Transverse colon (tissue), 4 donors: ENCODE data around the gene TTC9B. TPM values are rescaled to one million over a fixed set of nuclear protein-coding genes. Genes with fewer than 3 reads are reported as not detected.
A peak's percentile ranks its signal among the peaks of the same experiment; 100 is the strongest.

ENCODE experiments used
- DNase-seq: peaks from one replicate; pipeline ENCODE4 v3.0.0-alpha.2; 2019
- H3K27ac ChIP-seq, 4 donors: fragments of 200-600 bp; sonication (generic); 2 replicates each; pipeline ENCODE4 v1.5.1; 2016 to 2018; ENCODE audit warnings: inconsistent platforms in 4 of 4
- H3K27me3 ChIP-seq: fragments of 200-600 bp; sonication (generic); 2 replicates; pipeline ENCODE4 v1.5.1; 2017; ENCODE audit warnings: inconsistent platforms
- H3K36me3 ChIP-seq, 4 donors: fragments of 200-600 bp; sonication (generic); 2 replicates each; pipeline ENCODE4 v1.5.1; 2017 to 2019; ENCODE audit warnings: inconsistent platforms in 4 of 4
- H3K4me1 ChIP-seq, 4 donors: fragments of 200-600 bp; sonication (generic); 2 replicates each; pipeline ENCODE4 v1.5.1; 2017 to 2020; ENCODE audit warnings: inconsistent platforms in 4 of 4
- H3K4me3 ChIP-seq, 4 donors: fragments of 200-600 bp; sonication (generic); 1 replicate in 1 of 4; 2 replicates in 3 of 4; pipeline versions ENCODE4 v1.5.1 to v1.6.1; 2017 to 2019; ENCODE audit warnings: inconsistent platforms in 4 of 4
- H3K9me3 ChIP-seq, 2 donors: fragments of 200-600 bp; sonication (generic); 2 replicates each; pipeline ENCODE4 v1.5.1; 2017 to 2019; ENCODE audit warnings: inconsistent platforms in 2 of 2
- EP300 ChIP-seq: sonication (generic); formaldehyde crosslinking; IDR thresholded peaks from one replicate; pipeline ENCODE4 v1.6.1; 2017; ENCODE audit warnings: antibody characterized with exemption, low read depth
- POLR2A ChIP-seq: fragments of 450-650 bp; IDR thresholded peaks from one replicate; pipeline ENCODE4 v1.6.1; 2016; ENCODE audit warnings: antibody characterized with exemption, mild to moderate bottlenecking, moderate library complexity
- POLR2AphosphoS5 ChIP-seq, 3 donors: sonication (generic); formaldehyde crosslinking; IDR thresholded peaks; one replicate each; pipeline ENCODE4 v1.6.1; 2016; ENCODE audit warnings: antibody characterized with exemption in 3 of 3
- WGBS, 2 donors: methylation state at CpG; one replicate each; pipeline ENCODE4 v1.1.5; 2018; ENCODE audit warnings: low coverage in 1 of 2; 5-methylcytosine and 5-hydroxymethylcytosine counted together
- in situ Hi-C, 4 donors: fragments of 200-750 bp; cut with MboI; loops; one replicate each; pipeline versions ENCODE4 v1.15.0 to v1.15.1; 2017; ENCODE audit warnings: low sequenced_read_pairs in 3 of 4, low pct_ligation_motif_present in 1 of 4, low pct_unique_long_range_greater_than_20kb in 1 of 4
- intact Hi-C: fragments of 100-400 bp; cut with DNase I; formaldehyde crosslinking; loops from one replicate; pipeline ENCODE4 v1.15.1; 2023; ENCODE audit warnings: low total_unique reads
- total RNA-seq, 4 donors: library from RNA; depleted of rRNA; stranded (reverse); fragments of >200 nt; gene quantifications; one replicate each; pipeline ENCODE4 v1.1.0, GENCODE V29; 2016
- TF ChIP-seq, protein P1 (sequence below), 5 experiments: fragments of 200-600 bp in 3 of 5; fragments of 450-650 bp in 2 of 5; sonication (generic) in 3 of 5; IDR thresholded peaks; 1 replicate in 2 of 5; 2 replicates in 3 of 5; pipeline ENCODE4 v1.5.1; 2016 to 2017; ENCODE audit warnings: antibody characterized with exemption in 5 of 5, inconsistent platforms in 3 of 5, mild to moderate bottlenecking in 2 of 5, moderate library complexity in 1 of 5

TTC9B gene
- total RNA-seq, 4 donors from 2014 or later: not detected

DNA sequence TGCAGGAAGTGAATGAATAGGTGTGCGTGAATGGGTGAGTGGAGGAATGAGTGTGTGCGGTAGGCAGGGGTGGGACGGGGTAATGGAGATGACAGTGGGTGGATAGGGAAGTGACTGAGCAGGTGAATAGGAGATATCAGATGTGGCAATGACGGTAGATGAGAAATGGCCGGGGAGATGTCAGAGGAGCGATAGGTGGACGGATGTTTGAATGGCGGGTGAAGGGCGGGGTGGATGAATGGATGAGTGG lies 1.5 kb downstream of the TTC9B start:
- peak overlapping the region in 2 of 4 donors; percentile 9 to 28 for H3K4me3 ChIP-seq
- no peaks in the 10 kb centered on the region for H3K9me3 ChIP-seq
- in situ Hi-C loops: no loop called here
- intact Hi-C loops: no loop called here
- H3K36me3 ChIP-seq: no peaks in the 10 kb centered on the region
- peaks cover 51% of the 10 kb centered on the region for H3K27me3 ChIP-seq
- TF ChIP-seq POLR2A: no peak
- TF ChIP-seq POLR2AphosphoS5 (IDR thresholded peaks at IDR 0.05): no peak
- no peak for TF ChIP-seq EP300
- TF ChIP-seq, protein P1, sequence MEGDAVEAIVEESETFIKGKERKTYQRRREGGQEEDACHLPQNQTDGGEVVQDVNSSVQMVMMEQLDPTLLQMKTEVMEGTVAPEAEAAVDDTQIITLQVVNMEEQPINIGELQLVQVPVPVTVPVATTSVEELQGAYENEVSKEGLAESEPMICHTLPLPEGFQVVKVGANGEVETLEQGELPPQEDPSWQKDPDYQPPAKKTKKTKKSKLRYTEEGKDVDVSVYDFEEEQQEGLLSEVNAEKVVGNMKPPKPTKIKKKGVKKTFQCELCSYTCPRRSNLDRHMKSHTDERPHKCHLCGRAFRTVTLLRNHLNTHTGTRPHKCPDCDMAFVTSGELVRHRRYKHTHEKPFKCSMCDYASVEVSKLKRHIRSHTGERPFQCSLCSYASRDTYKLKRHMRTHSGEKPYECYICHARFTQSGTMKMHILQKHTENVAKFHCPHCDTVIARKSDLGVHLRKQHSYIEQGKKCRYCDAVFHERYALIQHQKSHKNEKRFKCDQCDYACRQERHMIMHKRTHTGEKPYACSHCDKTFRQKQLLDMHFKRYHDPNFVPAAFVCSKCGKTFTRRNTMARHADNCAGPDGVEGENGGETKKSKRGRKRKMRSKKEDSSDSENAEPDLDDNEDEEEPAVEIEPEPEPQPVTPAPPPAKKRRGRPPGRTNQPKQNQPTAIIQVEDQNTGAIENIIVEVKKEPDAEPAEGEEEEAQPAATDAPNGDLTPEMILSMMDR (IDR thresholded peaks at IDR 0.05): no peak
- no peak for DNase-seq
- peaks cover 0 to 18% (median 10%) of the 10 kb centered on the region in 4 donors for H3K4me1 ChIP-seq
- WGBS, 2 donors: 21 to 29% methylated on average over 9 of the region's 9 CpGs
- no peak overlapping the region for H3K27ac ChIP-seq

DNA sequence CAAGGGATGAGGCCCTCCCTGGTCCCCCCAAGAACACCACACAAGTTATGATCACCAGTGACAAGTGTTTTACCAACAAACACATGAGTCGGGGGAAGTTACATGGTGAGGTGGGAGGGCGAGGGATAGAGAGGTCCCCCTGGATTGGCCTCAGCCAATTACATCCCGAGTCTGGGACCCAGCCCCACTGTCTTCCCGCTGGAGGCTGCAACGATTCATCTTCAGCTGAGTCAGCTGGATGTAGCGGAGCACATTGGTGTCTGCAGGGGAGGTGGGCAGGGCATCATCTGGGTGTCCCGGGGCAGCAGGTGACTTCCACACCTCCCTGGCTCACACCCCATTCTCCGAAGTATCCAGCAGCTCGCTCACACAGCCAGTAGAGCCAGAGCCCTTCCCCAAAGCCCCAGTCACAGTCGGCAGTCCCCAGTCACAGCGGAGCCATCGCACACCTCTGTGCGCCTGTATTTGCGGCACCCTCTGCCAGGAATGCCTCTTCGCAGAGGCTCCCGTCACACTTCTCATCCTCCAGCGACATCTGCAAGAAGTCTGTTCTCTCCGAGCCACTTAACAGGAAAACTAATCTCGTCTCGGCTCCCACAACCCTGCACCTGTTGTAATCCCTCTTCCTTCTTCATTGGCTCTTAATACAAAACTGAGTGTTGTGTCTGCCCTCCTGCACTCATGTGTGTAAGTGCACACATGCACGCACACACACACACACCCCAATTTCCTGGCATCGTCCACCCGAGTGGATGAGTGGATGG lies 2.0 kb downstream of the TTC9B start:
- Histone ChIP-seq H3K27me3 (peaks cover 47% of the 10 kb centered on the region), H3K27ac (no peak overlapping the region), H3K4me1 (peaks cover 0 to 18% (median 10%) of the 10 kb centered on the region in 4 donors), H3K9me3 (no peaks in the 10 kb centered on the region), H3K4me3 (no peak overlapping the region), H3K36me3 (no peaks in the 10 kb centered on the region)
- WGBS, 2 donors: 22 to 52% methylated on average over 6 to 23 of the region's 23 CpGs
- in situ Hi-C loops (no loop called here), intact Hi-C loops (no loop called here)
- TF ChIP-seq, protein P1 (IDR thresholded peaks at IDR 0.05): no peak
- no peak for TF ChIP-seq POLR2A
- TF ChIP-seq EP300: no peak
- TF ChIP-seq POLR2AphosphoS5 (IDR thresholded peaks at IDR 0.05): no peak
- DNase-seq: no peak

DNA sequence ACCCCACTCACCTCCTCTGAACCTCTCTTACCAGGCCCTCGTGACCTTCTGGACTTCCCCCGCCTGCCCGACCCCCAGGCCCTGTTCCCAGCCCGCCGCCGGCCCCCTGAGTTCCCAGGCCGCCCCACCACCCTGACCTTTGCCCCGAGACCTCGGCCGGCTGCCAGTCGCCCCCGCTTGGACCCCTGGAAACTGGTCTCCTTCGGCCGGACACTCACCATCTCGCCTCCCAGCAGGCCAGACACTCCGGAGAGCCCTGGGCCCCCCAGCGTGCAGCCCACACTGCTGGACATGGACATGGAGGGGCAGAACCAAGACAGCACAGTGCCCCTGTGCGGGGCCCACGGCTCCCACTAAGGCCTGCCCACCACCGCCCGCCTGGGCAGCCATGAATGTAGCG lies 3.2 kb downstream of the TTC9B start:
- WGBS, 2 donors: 87% methylated on average over 12 of the region's 22 CpGs; no CpG with 5 or more reads in 1 of the 2 donors
- DNase-seq: no peak
- H3K36me3 ChIP-seq: no peaks in the 10 kb centered on the region
- H3K4me1 ChIP-seq: peaks cover 0 to 18% (median 10%) of the 10 kb centered on the region in 4 donors
- in situ Hi-C loops: no loop called here
- no peaks in the 10 kb centered on the region for H3K9me3 ChIP-seq
- peaks cover 35% of the 10 kb centered on the region for H3K27me3 ChIP-seq
- TF ChIP-seq POLR2A: no peak
- no peak for TF ChIP-seq POLR2AphosphoS5 (IDR thresholded peaks at IDR 0.05)
- TF ChIP-seq, protein P1 (IDR thresholded peaks at IDR 0.05): no peak
- TF ChIP-seq EP300: no peak
- H3K27ac ChIP-seq: no peak overlapping the region
- intact Hi-C loops: loop anchor here (5.0 kb wide), 1 partner anchor 73 kb away; no protein-coding TSS in a partner anchor
- H3K4me3 ChIP-seq: no peak overlapping the region

DNA sequence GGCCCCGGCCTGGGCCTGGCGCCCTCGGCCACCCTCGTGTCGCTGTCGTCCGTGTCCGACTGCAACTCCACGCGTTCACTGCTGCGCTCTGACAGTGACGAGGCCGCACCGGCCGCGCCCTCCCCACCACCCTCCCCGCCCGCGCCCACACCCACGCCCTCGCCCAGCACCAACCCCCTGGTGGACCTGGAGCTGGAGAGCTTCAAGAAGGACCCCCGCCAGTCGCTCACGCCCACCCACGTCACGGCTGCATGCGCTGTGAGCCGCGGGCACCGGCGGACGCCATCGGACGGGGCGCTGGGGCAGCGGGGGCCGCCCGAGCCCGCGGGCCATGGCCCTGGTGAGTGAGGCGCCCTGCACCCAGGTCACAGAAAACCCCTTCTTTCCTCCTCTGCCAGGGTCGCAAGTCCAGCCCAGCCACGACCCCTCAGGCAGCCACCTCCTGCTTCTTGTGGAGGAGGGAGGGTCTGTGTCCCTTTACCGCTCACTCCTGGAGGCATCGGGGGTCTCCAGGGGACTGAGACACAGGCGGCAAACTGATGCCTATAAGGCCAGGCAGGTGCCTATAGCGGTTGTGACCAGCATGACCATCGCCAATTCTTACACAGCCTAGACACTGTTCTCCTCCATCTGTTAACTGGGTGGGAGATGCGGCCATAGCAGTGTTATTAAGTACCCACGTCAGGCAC lies 4.2 kb downstream of the TTC9B start:
- intact Hi-C loops: loop anchor here (5.0 kb wide), 1 partner anchor 72 kb away; no protein-coding TSS in a partner anchor
- H3K4me1 ChIP-seq: peaks cover 0 to 14% (median 10%) of the 10 kb centered on the region in 4 donors
- WGBS, 2 donors: 93% methylated on average over 45 of the region's 50 CpGs; no CpG with 5 or more reads in 1 of the 2 donors
- no peak overlapping the region for H3K4me3 ChIP-seq
- no peak for DNase-seq
- no peaks in the 10 kb centered on the region for H3K36me3 ChIP-seq
- H3K27me3 ChIP-seq: peaks cover 26% of the 10 kb centered on the region
- no peak overlapping the region for H3K27ac ChIP-seq
- H3K9me3 ChIP-seq: no peaks in the 10 kb centered on the region
- in situ Hi-C loops: no loop called here
- TF ChIP-seq POLR2AphosphoS5 (IDR thresholded peaks at IDR 0.05): no peak
- TF ChIP-seq, protein P1 (IDR thresholded peaks at IDR 0.05): no peak
- no peak for TF ChIP-seq EP300
